Lower leg skin (tissue), 4 donors: ENCODE results near the gene MFN1. TPM values are rescaled to one million over a fixed set of nuclear protein-coding genes. Genes with fewer than 3 reads are reported as not detected.

Source experiments
- DNase-seq, 2 donors: peaks; one replicate each; pipeline ENCODE4 v3.0.0-alpha.2; 2019; ENCODE audit warnings: low spot score in 2 of 2
- H3K4me3 ChIP-seq: fragments of 200-600 bp; sonication (generic); 2 replicates; pipeline ENCODE4 v1.5.1; 2017; ENCODE audit warnings: mild to moderate bottlenecking, low read depth; ENCODE audit not compliant: poor library complexity, severe bottlenecking
- CTCF ChIP-seq, 3 donors: fragments of 450-650 bp; IDR thresholded peaks; one replicate each; pipeline ENCODE4 v1.5.1; 2016; ENCODE audit warnings: antibody characterized with exemption in 3 of 3, mild to moderate bottlenecking in 3 of 3, moderate library complexity in 2 of 3
- POLR2A ChIP-seq, 2 donors: fragments of 450-650 bp; IDR thresholded peaks; one replicate each; pipeline ENCODE4 v1.6.1; 2016 to 2017; ENCODE audit warnings: antibody characterized with exemption in 2 of 2, mild to moderate bottlenecking in 1 of 2, moderate library complexity in 1 of 2
- WGBS, 2 donors: methylation state at CpG; one replicate each; pipeline ENCODE4 v1.1.5; 2018; 5-methylcytosine and 5-hydroxymethylcytosine counted together
- intact Hi-C: fragments of 100-400 bp; cut with DNase I; formaldehyde crosslinking; loops from one replicate; pipeline ENCODE4 v1.15.0; 2023; ENCODE audit warnings: low total_unique reads
- total RNA-seq, 4 donors: library from RNA; depleted of rRNA; stranded (reverse); fragments of >200 nt; gene quantifications; one replicate each; pipeline ENCODE4 v1.1.0, GENCODE V29; 2016

The MFN1 gene
- total RNA-seq, 4 donors from 2014 or later, result 38.2 to 98.7 (median 47.3) TPM

GRCh38 chr3:179421500-179421899, 74.0 kb downstream of the MFN1 start:
- DNase-seq, result no peak
- no peak for TF ChIP-seq CTCF (IDR thresholded peaks at IDR 0.05)
- no peak for TF ChIP-seq POLR2A (IDR thresholded peaks at IDR 0.05)
- intact Hi-C loops, result loop anchor here (10.0 kb wide), 1 partner anchor 133 kb away; no protein-coding TSS in a partner anchor

GRCh38 chr3:179425075-179425474, 77.6 kb downstream of the MFN1 start:
- 94 to 99% methylated on average over 6 of the region's 6 CpGs for WGBS, 2 donors
- H3K4me3 ChIP-seq, result no peak overlapping the region
- intact Hi-C loops, result loop anchor here (10.0 kb wide), 1 partner anchor 130 kb away; no protein-coding TSS in a partner anchor
- DNase-seq, result no peak
- TF ChIP-seq POLR2A (IDR thresholded peaks at IDR 0.05) (no peak), CTCF (IDR thresholded peaks at IDR 0.05) (no peak)

More at GRCh38 chr3:179421500-179421899, 74.0 kb downstream of the MFN1 start:
- WGBS, 2 donors, result 30 to 35% methylated on average over 2 of the region's 2 CpGs
- no peak overlapping the region for H3K4me3 ChIP-seq

- intact Hi-C loops, result loop anchor here (10.0 kb wide), 1 partner anchor 126 kb away; no protein-coding TSS in a partner anchor
- TF ChIP-seq POLR2A (IDR thresholded peaks at IDR 0.05) (no peak), CTCF (IDR thresholded peaks at IDR 0.05) (no peak)
- WGBS, 2 donors, result 90 to 91% methylated on average over 8 of the region's 8 CpGs
- no peak for DNase-seq
- H3K4me3 ChIP-seq, result no peak overlapping the region
Measured at GRCh38 chr3:179428876-179429548, 81.5 kb downstream of the MFN1 start.

GRCh38 chr3:179430277-179430870, 82.9 kb downstream of the MFN1 start:
- TF ChIP-seq POLR2A (IDR thresholded peaks at IDR 0.05) (no peak), CTCF (IDR thresholded peaks at IDR 0.05) (no peak)
- no peak for DNase-seq
- 94 to 97% methylated on average over 2 of the region's 2 CpGs for WGBS, 2 donors
- intact Hi-C loops, result no loop called here
- no peak overlapping the region for H3K4me3 ChIP-seq

GRCh38 chr3:179432021-179432420, 84.5 kb downstream of the MFN1 start:
- peak in 1 of 2 donors; percentile 27 for DNase-seq
- TF ChIP-seq POLR2A (IDR thresholded peaks at IDR 0.05) (no peak), CTCF (IDR thresholded peaks at IDR 0.05) (no peak)
- intact Hi-C loops, result no loop called here
- no peak overlapping the region for H3K4me3 ChIP-seq
- WGBS, 2 donors, result 63 to 68% methylated on average over 3 of the region's 3 CpGs
